Effector CD8-positive, alpha-beta T cell (primary cell): ENCODE results near the gene ATP5PO.

Experiments used
- DNase-seq: peaks from one replicate; lab custom pipeline; 2025; lab: John Stamatoyannopoulos, UW
- total RNA-seq, 4 experiments: gene quantifications; one replicate each; lab custom pipeline; 2026; lab: John Stamatoyannopoulos, UW

The ATP5PO gene
- 15.4 to 24.1 (median 21.0) reads per million in 4 experiments for total RNA-seq

GRCh38 chr21:33915368-33916199 lies at the start of gene ATP5PO:
Gene ATP5PO (minus strand): TSS chr21:33915804. CDS start chr21:33915763, 41 bp downstream.
- peak; percentile 94 for DNase-seq

GRCh38 chr21:33964706-33965325 lies 49.2 kb upstream of the ATP5PO start:
- DNase-seq = no peak

- DNase-seq = no peak
Observed at GRCh38 chr21:33963848-33964555, 48.4 kb upstream of the ATP5PO start.

GRCh38 chr21:33962290-33962689 lies 46.7 kb upstream of the ATP5PO start:
- no peak for DNase-seq

- no peak for DNase-seq
Observed at GRCh38 chr21:33961061-33961460, 45.5 kb upstream of the ATP5PO start.

- no peak for DNase-seq
Observed at GRCh38 chr21:33959680-33960079, 44.1 kb upstream of the ATP5PO start.

GRCh38 chr21:33954395-33954794 lies 38.8 kb upstream of the ATP5PO start:
- no peak for DNase-seq

GRCh38 chr21:33951276-33952178 lies 35.9 kb upstream of the ATP5PO start:
- no peak for DNase-seq

- no peak for DNase-seq
Observed at GRCh38 chr21:33950431-33951079, 35.0 kb upstream of the ATP5PO start.

GRCh38 chr21:33949516-33950430 lies 34.2 kb upstream of the ATP5PO start:
- DNase-seq = peak; percentile 9

- no peak for DNase-seq
Observed at GRCh38 chr21:33948951-33949444, 33.4 kb upstream of the ATP5PO start.

GRCh38 chr21:33948096-33948950 lies 32.7 kb upstream of the ATP5PO start:
- DNase-seq = peak; percentile 59

GRCh38 chr21:33947451-33948095 lies 32.0 kb upstream of the ATP5PO start:
- DNase-seq = peak; percentile 69

GRCh38 chr21:33945652-33946270 lies 30.2 kb upstream of the ATP5PO start:
- no peak for DNase-seq

- no peak for DNase-seq
Observed at GRCh38 chr21:33944185-33944763, 28.7 kb upstream of the ATP5PO start.

- DNase-seq = no peak
Observed at GRCh38 chr21:33943293-33943692, 27.7 kb upstream of the ATP5PO start.

- no peak for DNase-seq
Observed at GRCh38 chr21:33942426-33942825, 26.8 kb upstream of the ATP5PO start.
